Germinal center (tissue), 1 donor: ENCODE measurements around the gene GSTT4.
"Not testable (repeated sequence)": the region's sequence is repeated elsewhere in the genome, so short reads cannot be mapped to it uniquely, and the experiment has no call there.

ENCODE experiments used
- DNase-seq: peaks from one replicate; pipeline ENCODE4 v3.0.0; 2012; ENCODE audit warnings: mixed read lengths, low spot score

GSTT4 gene

GRCh38 chr22:23952794-23953405 lies 52.4 kb downstream of the GSTT4 start:
- not testable (repeated sequence) for DNase-seq

GRCh38 chr22:23951383-23951782 lies 53.9 kb downstream of the GSTT4 start:
- DNase-seq = not testable (repeated sequence)

- DNase-seq = not testable (repeated sequence)
Measured at GRCh38 chr22:23949764-23950163, 55.5 kb downstream of the GSTT4 start.
